Stimulated activated effector memory CD8-positive, alpha-beta T cell treated with anti-CD3 and anti-CD28 coated beads, Interleukin-12 subunit alpha, Interleukin-12 subunit beta, amount 100 ng/mL, for 72 hours (primary cell): ENCODE measurements around the gene ATP4B.

ENCODE experiments used
- ATAC-seq: fragments of 150-1000 bp; cut with Tn5 transposase; 2 replicates; pipeline ENCODE4 v1.10.0; 2021
- DNase-seq, 2 donors: peaks; one replicate each; pipeline ENCODE4 v3.0.0; 2021 to 2022; ENCODE audit warnings: low spot score in 2 of 2
- H3K27ac Mint-ChIP-seq: one replicate; pipeline ENCODE4 v1.8.0; 2022; ENCODE audit warnings: mild to moderate bottlenecking, mixed read lengths
- H3K36me3 Mint-ChIP-seq: one replicate; pipeline ENCODE4 v1.8.0; 2022; ENCODE audit warnings: mild to moderate bottlenecking, mixed read lengths
- H3K4me1 Mint-ChIP-seq: one replicate; pipeline ENCODE4 v1.8.0; 2022; ENCODE audit warnings: mixed read lengths
- H3K4me3 Mint-ChIP-seq: one replicate; pipeline ENCODE4 v1.8.0; 2022; ENCODE audit warnings: mild to moderate bottlenecking, mixed read lengths
- H3K9me3 Mint-ChIP-seq: one replicate; pipeline ENCODE4 v1.8.0; 2022; ENCODE audit warnings: mixed read lengths

The ATP4B gene

DNA sequence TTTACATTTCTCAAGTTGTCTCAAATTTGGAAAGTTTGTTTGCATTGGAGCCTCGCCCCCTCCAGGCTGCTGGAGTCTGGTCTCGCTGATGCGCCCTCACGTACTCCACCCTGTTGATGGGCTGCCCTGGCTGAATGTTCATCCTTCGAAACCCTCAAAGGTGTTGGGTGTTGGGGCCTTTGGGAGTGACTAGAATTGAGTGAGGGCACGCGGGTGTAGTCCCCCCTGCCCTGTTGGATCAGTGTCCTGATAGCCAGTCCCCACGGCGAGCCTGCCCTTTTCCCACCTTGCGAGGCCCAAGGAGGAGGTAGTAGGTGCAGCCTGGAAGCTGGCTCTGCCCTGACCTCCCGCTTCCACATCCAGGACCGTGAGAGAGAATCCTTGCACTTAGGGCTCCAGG lies 58.6 kb downstream of the ATP4B start:
- H3K4me1 Mint-ChIP-seq: peaks cover 44% of the 10 kb centered on the region
- H3K27ac Mint-ChIP-seq: no peak overlapping the region
- H3K4me3 Mint-ChIP-seq: no peak overlapping the region
- H3K9me3 Mint-ChIP-seq: no peaks in the 10 kb centered on the region
- DNase-seq (no peak), ATAC-seq (no peak)
- peaks cover 57% of the 10 kb centered on the region for H3K36me3 Mint-ChIP-seq
